NCI-H1417 (cell line): ENCODE results near the gene C2CD4C.
"Not testable (repeated sequence)": the region's sequence is repeated elsewhere in the genome, so short reads cannot be mapped to it uniquely, and the experiment has no call there.

Experiments used
- DNase-seq, 3 experiments: peaks; one replicate each; lab custom pipeline; 2025; lab: John Stamatoyannopoulos, UW

Gene C2CD4C

DNA sequence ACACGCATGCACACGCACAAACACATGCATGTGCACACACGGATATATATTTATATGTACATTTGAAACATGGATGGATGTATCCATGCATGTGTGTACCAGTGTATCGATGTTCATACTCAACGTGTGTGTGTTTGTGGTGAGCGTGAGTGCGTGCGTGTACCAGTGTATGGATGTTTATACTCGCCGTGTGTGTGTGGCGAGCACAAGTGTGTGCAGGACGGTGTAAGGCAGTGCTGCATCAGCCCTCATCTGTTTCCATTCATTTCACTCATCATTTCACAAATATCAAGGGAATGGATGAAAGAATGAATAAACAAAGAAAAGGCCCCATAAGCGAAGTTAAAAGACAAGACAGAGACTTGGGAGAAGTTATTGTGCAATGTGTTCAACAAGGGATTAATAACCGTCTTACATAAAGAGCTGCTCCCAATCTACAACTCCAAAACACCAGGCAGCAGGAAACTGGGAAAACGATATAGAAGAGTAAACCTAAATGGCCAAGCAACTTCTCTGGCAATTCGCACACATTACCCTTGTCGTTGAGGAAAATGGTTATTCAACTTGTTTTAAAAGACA lies 42.7 kb downstream of the C2CD4C start:
- no peak for DNase-seq

GRCh38 chr19:364496-365287 lies 44.3 kb downstream of the C2CD4C start:
- no peak for DNase-seq

DNA sequence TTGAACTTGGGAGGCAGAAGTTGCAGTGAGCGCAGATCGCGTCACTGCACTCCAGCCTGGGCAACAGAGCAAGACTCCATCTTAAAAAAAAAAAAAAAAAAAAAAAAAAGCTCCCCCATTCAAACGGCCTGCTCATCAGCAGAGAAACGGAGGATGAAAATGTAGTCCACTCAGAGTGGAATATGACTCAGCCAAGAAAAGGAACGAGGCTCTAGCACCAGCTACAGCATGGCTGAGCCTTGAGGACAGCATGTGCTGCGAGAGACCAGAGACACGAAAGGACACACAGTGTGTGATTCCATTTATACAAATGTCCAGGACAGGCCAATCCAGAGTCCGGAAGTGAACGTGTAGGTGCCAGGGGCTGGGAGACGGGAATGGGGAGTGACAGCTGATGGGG lies 46.3 kb downstream of the C2CD4C start:
- no peak for DNase-seq

DNA sequence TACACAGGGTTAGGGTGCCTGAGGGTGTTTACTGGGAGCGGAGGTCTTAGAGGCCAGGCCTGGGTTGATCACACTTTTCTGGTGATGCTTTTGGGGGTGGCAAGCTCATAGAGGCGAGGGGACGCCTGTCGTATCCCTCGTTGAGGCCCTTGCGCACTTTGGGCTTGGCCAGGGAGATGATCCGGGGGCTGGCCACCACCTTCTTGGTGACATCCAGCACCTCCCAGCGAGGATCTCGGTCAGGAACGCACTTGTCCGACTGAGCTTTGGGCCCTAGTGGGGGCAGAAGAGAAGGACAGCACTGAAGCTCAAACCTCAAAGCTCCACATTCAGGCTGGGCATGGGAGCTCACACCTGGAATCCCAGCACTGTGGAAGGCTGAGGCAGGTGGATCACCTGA lies 46.8 kb downstream of the C2CD4C start:
- no peak for DNase-seq

DNA sequence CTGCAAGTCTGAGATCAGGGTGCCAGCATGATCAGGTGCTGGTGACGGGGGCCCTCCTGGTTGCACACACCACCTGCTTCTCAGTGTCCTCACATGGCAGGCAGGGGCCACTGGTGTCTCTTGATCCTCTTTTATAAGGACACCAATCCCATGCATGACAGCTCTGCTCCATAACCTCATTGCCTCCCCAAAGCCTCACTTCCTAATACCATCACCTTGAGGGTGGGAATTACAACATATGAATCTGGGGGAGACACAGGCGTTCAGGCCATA lies 49.4 kb downstream of the C2CD4C start:
- DNase-seq, result no peak

GRCh38 chr19:355536-355935 lies 53.4 kb downstream of the C2CD4C start:
- not testable (repeated sequence) for DNase-seq
